Activated CD8-positive, alpha-beta T cell treated with anti-CD3 and anti-CD28 coated beads for 36 hours (primary cell): Measurements from ENCODE around the gene ST3GAL3. TPM values are rescaled to one million over a fixed set of nuclear protein-coding genes. Genes with fewer than 3 reads are reported as not detected.
A peak's percentile ranks its signal among the peaks of the same experiment; 100 is the strongest.

Source experiments
- ATAC-seq: fragments of 200-7000 bp; cut with Tn5 transposase; one replicate; pipeline ENCODE4 v1.10.0; 2021; ENCODE audit warnings: mild to moderate bottlenecking, moderate library complexity
- CTCF ChIA-PET: fragments of 350-600 bp; sonication (Branson Sonifier 250); formaldehyde crosslinking; loops from one replicate; lab custom pipeline; 2021; ENCODE audit warnings: antibody characterized with exemption; lab: Charles Lee
- POLR2A ChIA-PET: fragments of 350-600 bp; sonication (Branson Sonifier 250); formaldehyde crosslinking; loops from one replicate; lab custom pipeline; 2021; ENCODE audit warnings: antibody characterized with exemption; lab: Charles Lee
- DNase-seq: peaks from one replicate; pipeline ENCODE4 v3.0.0-alpha.2; 2020
- H3K27ac Mint-ChIP-seq: one replicate; pipeline ENCODE4 v1.8.0; 2021; ENCODE audit warnings: mild to moderate bottlenecking, mixed read lengths
- H3K27me3 Mint-ChIP-seq: one replicate; pipeline ENCODE4 v1.8.0; 2021; ENCODE audit warnings: mixed read lengths
- H3K36me3 Mint-ChIP-seq: one replicate; pipeline ENCODE4 v1.8.0; 2021; ENCODE audit warnings: low read depth, mixed read lengths
- H3K4me1 Mint-ChIP-seq: one replicate; pipeline ENCODE4 v1.8.0; 2021; ENCODE audit warnings: low read depth, mixed read lengths
- H3K4me3 Mint-ChIP-seq: one replicate; pipeline ENCODE4 v1.8.0; 2021; ENCODE audit warnings: mild to moderate bottlenecking, moderate library complexity, mixed read lengths
- H3K9me3 Mint-ChIP-seq: one replicate; pipeline ENCODE4 v1.8.0; 2021; ENCODE audit warnings: mixed read lengths
- CTCF ChIP-seq: fragments of 200-600 bp; IDR thresholded peaks from one replicate; pipeline ENCODE4 v1.8.0; 2022; ENCODE audit warnings: antibody characterized with exemption, mild to moderate bottlenecking
- intact Hi-C: fragments of 100-400 bp; cut with micrococcal nuclease; formaldehyde crosslinking; loops from one replicate; pipeline ENCODE4 v1.10.0; 2022
- total RNA-seq, 2 experiments: library from RNA; stranded (reverse); gene quantifications; one replicate each; pipeline ENCODE4 v1.2.3, GENCODE V29; 2021

ST3GAL3 gene
- total RNA-seq, 2 experiments from 2014 or later, result 14.5 to 20.0 TPM

DNA sequence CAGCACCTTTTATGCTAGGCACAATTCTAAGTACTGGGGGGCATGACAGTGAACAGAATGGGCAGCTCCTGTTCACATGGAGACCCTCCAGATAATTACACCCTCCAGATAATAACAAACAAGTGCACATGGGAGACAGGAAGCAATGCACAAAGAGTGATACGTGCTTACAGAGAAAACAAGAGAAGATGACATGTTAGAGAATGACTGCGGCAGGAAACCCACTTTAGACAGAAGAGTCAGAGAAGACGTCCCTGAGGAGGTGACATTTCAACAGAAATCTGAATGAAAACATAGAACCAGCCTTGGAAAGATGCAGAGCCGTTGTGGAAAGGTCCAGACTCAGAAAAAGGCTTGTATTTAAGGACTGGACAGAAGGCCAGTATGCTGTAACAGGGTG, 171.5 kb downstream of the ST3GAL3 start:
- CTCF ChIA-PET, result no interaction called here
- H3K4me3 Mint-ChIP-seq, result no peak overlapping the region
- no peaks in the 10 kb centered on the region for H3K9me3 Mint-ChIP-seq

GRCh38 chr1:43879414-43879813, 172.1 kb downstream of the ST3GAL3 start:
- no peaks in the 10 kb centered on the region for H3K27me3 Mint-ChIP-seq
- CTCF ChIA-PET, result interaction anchor here (1.0 kb wide), 1 partner anchor 55 kb away, joined by 3 read pairs; no protein-coding TSS in a partner anchor
- DNase-seq, result no peak
- intact Hi-C loops, result no loop called here
- no peak for TF ChIP-seq CTCF
- H3K4me3 Mint-ChIP-seq, result no peak overlapping the region
- no peak overlapping the region for H3K27ac Mint-ChIP-seq
- ATAC-seq, result no peak
- H3K4me1 Mint-ChIP-seq, result no peaks in the 10 kb centered on the region
- POLR2A ChIA-PET, result interaction anchor here (0.7 kb wide), 1 partner anchor 230 kb away, joined by 3 read pairs; the partner anchor contains the start of gene KDM4A
- no peaks in the 10 kb centered on the region for H3K36me3 Mint-ChIP-seq
- H3K9me3 Mint-ChIP-seq, result no peaks in the 10 kb centered on the region

More for the DNA sequence above, 171.5 kb downstream of the ST3GAL3 start:
- intact Hi-C loops, result no loop called here
- DNase-seq (peak; percentile 19), ATAC-seq (peak; percentile 84)
- H3K36me3 Mint-ChIP-seq, result no peaks in the 10 kb centered on the region
- no peak for TF ChIP-seq CTCF
- no peak overlapping the region for H3K27ac Mint-ChIP-seq
- POLR2A ChIA-PET, result interaction anchor here (0.7 kb wide), 1 partner anchor 229 kb away, joined by 3 read pairs; the partner anchor contains the start of gene KDM4A
- H3K27me3 Mint-ChIP-seq, result no peaks in the 10 kb centered on the region
- H3K4me1 Mint-ChIP-seq, result no peaks in the 10 kb centered on the region

DNA sequence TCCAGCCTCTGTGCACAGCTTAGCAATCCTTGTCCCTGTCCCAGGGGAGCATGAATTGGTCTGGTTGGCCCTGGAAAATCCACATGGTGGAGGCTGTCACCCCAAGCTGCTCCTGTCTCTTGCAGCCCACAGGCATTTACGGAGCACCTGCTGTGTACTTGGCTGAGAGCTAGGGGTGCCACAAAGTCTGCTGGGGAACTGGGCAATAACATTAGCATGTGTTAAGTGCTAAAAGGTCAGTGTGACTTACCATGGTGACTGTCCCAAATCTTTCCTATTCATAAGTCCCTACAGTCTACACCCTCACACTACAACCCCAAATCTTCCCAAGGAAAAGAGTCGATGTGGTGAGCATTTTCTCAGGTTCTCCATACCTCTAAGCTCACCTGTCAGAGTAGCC, 172.7 kb downstream of the ST3GAL3 start:
- intact Hi-C loops, result no loop called here
- Mint-ChIP-seq H3K27ac (no peak overlapping the region), H3K9me3 (no peaks in the 10 kb centered on the region), H3K27me3 (no peaks in the 10 kb centered on the region), H3K4me3 (no peak overlapping the region), H3K4me1 (no peaks in the 10 kb centered on the region), H3K36me3 (no peaks in the 10 kb centered on the region)
- POLR2A ChIA-PET, result no interaction called here
- TF ChIP-seq CTCF, result no peak
- DNase-seq (no peak), ATAC-seq (no peak)
- CTCF ChIA-PET, result interaction anchor here (1.0 kb wide), 1 partner anchor 54 kb away, joined by 3 read pairs; no protein-coding TSS in a partner anchor

- Mint-ChIP-seq H3K9me3 (no peaks in the 10 kb centered on the region), H3K4me3 (no peak overlapping the region), H3K27me3 (no peaks in the 10 kb centered on the region), H3K27ac (no peak overlapping the region), H3K36me3 (no peaks in the 10 kb centered on the region), H3K4me1 (no peaks in the 10 kb centered on the region)
- ChIA-PET CTCF (interaction anchor here (1.4 kb wide), 1 partner anchor 54 kb away, joined by 6 read pairs; no protein-coding TSS in a partner anchor), POLR2A (no interaction called here)
- ATAC-seq, result no peak
- DNase-seq, result no peak
- TF ChIP-seq CTCF, result no peak
- intact Hi-C loops, result no loop called here
These were observed 173.3 kb downstream of the ST3GAL3 start for GRCh38 chr1:43880604-43881003.

GRCh38 chr1:43881415-43881814, 174.1 kb downstream of the ST3GAL3 start:
- Mint-ChIP-seq H3K27ac (no peak overlapping the region), H3K4me3 (no peak overlapping the region)
- CTCF ChIA-PET, result interaction anchor here (1.4 kb wide), 1 partner anchor 54 kb away, joined by 6 read pairs; no protein-coding TSS in a partner anchor

More at GRCh38 chr1:43881415-43881814, 174.1 kb downstream of the ST3GAL3 start:
- POLR2A ChIA-PET, result no interaction called here
- DNase-seq, result no peak
- H3K9me3 Mint-ChIP-seq, result no peaks in the 10 kb centered on the region
- no peaks in the 10 kb centered on the region for H3K27me3 Mint-ChIP-seq
- no peak for ATAC-seq
- H3K36me3 Mint-ChIP-seq, result no peaks in the 10 kb centered on the region
- H3K4me1 Mint-ChIP-seq, result no peaks in the 10 kb centered on the region
- intact Hi-C loops, result no loop called here
- no peak for TF ChIP-seq CTCF
